HAP-1 (cell line): ENCODE data around the gene CES1.
A peak's percentile ranks its signal among the peaks of the same experiment; 100 is the strongest.
"Not testable (repeated sequence)": the region's sequence is repeated elsewhere in the genome, so short reads cannot be mapped to it uniquely, and the experiment has no call there.

Source experiments
- DNase-seq, 2 experiments: peaks; one replicate each; pipeline ENCODE4 v3.0.0-alpha.2; 2016 to 2020; ENCODE audit warnings: low spot score in 2 of 2
- H3K27me3 ChIP-seq: fragments of 250-450 bp; sonication (Bioruptor Pico); 2 replicates; pipeline ENCODE4 v1.5.1; 2020; ENCODE audit warnings: low read depth, mild to moderate bottlenecking, moderate library complexity
- H3K36me3 ChIP-seq: fragments of 250-450 bp; sonication (Bioruptor Pico); replicated peaks from 2 replicates; pipeline ENCODE4 v1.5.1; 2020; ENCODE audit warnings: mild to moderate bottlenecking
- H3K4me1 ChIP-seq: fragments of 250-450 bp; sonication (Bioruptor Pico); 2 replicates; pipeline ENCODE4 v1.5.1; 2020; ENCODE audit warnings: mild to moderate bottlenecking
- H3K4me3 ChIP-seq: fragments of 250-450 bp; sonication (Bioruptor Pico); 2 replicates; pipeline ENCODE4 v1.5.1; 2020; ENCODE audit warnings: mild to moderate bottlenecking, moderate library complexity
- H3K9me3 ChIP-seq: fragments of 250-450 bp; sonication (Bioruptor Pico); 2 replicates; pipeline ENCODE4 v1.5.1; 2020; ENCODE audit warnings: mild to moderate bottlenecking, moderate library complexity
- in situ Hi-C: fragments of 300-500 bp; cut with MboI; formaldehyde crosslinking; loops from 3 replicates; pipeline ENCODE4 v1.14.3; 2020; ENCODE audit warnings: low sequenced_read_pairs, inconsistent platforms, mixed read lengths

CES1 gene

DNA sequence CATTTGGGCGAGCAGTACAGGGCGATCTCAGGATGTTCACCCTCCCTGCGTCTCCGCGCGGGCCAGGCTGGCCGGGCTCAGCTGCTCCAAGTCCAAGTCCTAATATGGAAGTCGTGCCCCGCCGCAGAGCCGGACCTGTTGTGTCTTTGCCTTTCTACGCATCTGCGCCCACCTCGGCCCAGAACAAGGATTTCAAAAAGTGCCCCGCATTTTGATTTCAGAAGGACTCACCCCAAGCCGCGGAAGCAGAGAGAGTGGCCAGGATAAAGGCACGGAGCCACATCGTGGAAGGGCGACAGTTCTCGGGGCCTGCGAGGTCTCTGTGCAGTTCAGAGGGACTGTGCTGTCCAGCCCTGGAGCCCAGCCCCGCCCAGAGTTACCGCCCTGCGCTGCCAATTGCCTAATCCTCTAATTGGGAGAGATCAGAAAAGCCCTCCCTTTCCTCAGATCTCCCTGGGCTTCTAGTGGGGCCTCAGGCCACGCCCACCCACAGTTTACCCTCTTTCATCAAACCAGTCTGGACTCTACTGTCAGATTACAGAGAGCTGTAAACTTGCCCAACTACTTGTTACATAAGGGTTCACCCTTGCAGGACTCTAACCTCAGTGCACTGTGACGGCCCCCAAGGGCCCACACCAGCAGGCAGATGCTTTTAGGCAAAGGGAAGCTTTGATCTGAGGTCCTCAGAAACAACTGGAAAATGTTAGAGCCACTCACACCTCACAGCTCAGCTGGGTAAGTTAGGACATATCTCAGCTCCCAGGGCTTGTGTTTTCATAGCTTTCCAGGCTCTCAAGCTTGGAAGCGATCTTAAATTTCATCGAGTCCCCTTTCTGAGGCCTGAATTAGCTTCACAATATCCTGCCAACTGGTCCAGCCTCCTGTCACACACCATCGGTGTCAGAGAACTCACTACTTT, at the start of gene CES1:
Gene CES1 (minus strand): TSS at position 324 of the 919 bp plus-strand sequence. CDS start 41 bp downstream, at position 283.
- H3K36me3 ChIP-seq: no peaks in the 10 kb centered on the region
- no peaks in the 10 kb centered on the region for H3K9me3 ChIP-seq
- no peaks in the 10 kb centered on the region for H3K27me3 ChIP-seq
- DNase-seq: peak in 1 of 2 experiments; percentile 43
- in situ Hi-C loops: no loop called here
- no peaks in the 10 kb centered on the region for H3K4me1 ChIP-seq
- H3K4me3 ChIP-seq: no peak within 1 kb of the TSS

DNA sequence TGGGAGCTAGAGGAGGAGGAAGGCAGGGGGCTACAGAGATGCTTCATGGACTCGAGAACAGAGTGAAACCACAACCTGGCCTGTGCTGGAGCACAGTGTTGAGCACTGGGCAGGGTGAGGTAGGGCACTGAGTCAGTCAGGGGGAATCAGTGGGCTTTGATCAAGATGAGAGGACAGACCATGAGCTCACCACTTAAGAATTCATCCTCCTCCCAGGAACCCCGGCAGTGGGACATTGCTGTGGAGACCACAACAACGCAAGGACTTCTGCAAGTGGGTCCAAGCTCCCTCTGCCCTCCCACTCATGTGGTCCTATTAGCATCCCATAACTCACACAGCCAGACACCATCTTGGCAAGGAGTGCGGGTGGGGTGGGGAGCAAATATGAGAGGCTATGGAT, 44.0 kb upstream of the CES1 start:
- no peak for DNase-seq
- Histone ChIP-seq H3K27me3 (no peaks in the 10 kb centered on the region), H3K4me3 (no peak overlapping the region), H3K4me1 (no peaks in the 10 kb centered on the region), H3K9me3 (no peaks in the 10 kb centered on the region), H3K36me3 (no peaks in the 10 kb centered on the region)
- in situ Hi-C loops: no loop called here

DNA sequence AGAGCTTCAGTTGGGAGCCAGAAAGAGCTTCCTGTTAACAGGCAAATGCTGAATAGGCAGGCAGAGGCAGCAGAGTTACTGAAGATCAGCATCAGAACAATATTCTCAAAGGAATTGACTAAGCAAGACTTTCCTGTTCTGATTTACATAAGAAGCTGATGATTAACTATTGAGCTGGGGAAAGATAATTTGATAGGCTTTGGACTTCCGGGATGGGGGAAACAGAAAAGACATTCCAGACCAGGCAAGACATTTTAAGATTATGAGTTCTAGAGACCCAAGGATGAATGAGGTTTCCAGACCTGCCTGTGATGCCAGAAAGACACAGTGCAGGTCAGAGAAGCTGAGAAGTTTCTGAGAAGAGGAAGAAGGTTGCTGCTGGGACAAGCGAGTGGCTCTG, 42.4 kb upstream of the CES1 start, which contains the start of gene CES5A:
Gene CES5A (minus strand): TSS at position 101 of the 400 bp plus-strand sequence. CDS start 152 bp downstream, outside the sequence.
- no peaks in the 10 kb centered on the region for H3K27me3 ChIP-seq
- no peaks in the 10 kb centered on the region for H3K9me3 ChIP-seq
- H3K36me3 ChIP-seq: no peaks in the 10 kb centered on the region
- no peak within 1 kb of the TSS for H3K4me3 ChIP-seq
- in situ Hi-C loops: no loop called here
- no peaks in the 10 kb centered on the region for H3K4me1 ChIP-seq
- DNase-seq: no peak

DNA sequence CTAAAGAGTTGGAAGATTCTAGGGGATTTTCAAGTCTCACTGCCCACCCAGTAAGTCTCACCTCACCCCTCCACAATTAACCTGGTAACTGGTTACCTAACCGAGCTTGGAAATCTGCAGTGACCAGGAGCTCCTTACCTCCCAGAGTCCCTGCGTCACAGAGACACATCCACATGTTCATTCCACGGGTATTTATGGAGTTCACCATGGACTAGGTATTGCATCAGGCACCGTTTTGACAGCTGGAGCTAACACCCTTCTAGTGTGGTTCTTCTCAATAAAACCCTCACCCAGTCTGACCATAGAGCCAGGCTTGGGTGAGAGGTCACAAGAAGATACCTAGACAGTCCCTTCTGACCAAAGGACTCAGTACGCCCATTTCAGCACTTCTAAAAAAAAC, 40.2 kb upstream of the CES1 start:
- Histone ChIP-seq H3K9me3 (no peaks in the 10 kb centered on the region), H3K27me3 (no peaks in the 10 kb centered on the region), H3K4me1 (no peaks in the 10 kb centered on the region), H3K4me3 (no peak overlapping the region), H3K36me3 (no peaks in the 10 kb centered on the region)
- no peak for DNase-seq
- in situ Hi-C loops: no loop called here

DNA sequence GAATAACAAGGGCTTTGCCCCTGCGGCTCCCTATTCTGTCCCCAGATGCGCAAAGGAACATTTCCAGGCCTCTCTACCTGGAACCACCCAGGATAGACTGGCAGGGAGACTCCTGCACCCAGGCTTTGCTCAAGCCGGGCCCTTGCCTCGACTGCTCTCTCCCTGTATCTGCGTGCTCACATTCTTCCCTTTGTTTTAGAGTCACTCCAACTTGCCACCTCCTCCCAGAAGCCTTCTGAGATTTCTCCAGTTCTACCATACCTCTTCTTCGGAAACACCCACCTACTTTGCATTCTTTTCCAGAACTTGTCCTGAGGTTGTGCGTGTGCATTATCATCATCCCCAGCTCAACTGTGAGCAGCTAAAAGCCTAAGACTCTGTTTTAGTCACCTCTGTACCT, 39.2 kb upstream of the CES1 start:
- DNase-seq: no peak
- Histone ChIP-seq H3K9me3 (no peaks in the 10 kb centered on the region), H3K27me3 (no peaks in the 10 kb centered on the region), H3K4me3 (no peak overlapping the region), H3K36me3 (no peaks in the 10 kb centered on the region), H3K4me1 (no peaks in the 10 kb centered on the region)
- in situ Hi-C loops: no loop called here

DNA sequence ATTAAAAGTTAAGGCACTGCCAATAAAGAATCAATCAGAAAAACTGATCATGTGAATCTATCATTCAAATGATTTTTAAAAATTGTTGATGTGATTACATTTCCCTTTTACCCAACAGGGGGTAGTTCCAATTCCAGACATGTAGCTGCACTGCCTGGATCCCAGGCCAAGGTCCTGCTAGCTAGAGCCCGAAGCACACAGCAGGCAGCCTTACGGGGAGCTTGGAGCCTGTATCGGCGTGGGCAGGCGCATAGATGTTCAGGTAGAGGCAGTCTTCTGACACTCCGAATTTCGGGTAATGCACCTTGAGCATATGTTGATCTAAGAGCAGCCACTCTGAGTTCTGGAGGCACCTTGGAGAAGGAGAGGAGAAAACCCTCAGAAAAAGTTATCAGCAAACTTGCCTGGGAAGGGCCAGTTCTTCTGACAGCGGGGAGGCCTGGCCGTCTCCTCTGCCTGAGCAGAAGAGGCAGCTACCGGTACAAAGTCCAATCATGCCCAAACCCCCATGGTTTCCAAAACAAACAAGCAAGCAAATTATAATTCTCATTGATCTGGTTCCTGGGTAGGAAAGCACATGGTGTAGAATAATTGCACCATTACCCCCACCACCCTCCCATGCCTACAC, 38.6 kb upstream of the CES1 start:
- no peaks in the 10 kb centered on the region for H3K27me3 ChIP-seq
- H3K4me3 ChIP-seq: no peak overlapping the region
- H3K4me1 ChIP-seq: no peaks in the 10 kb centered on the region
- in situ Hi-C loops: no loop called here
- no peak for DNase-seq
- no peaks in the 10 kb centered on the region for H3K9me3 ChIP-seq
- no peaks in the 10 kb centered on the region for H3K36me3 ChIP-seq

DNA sequence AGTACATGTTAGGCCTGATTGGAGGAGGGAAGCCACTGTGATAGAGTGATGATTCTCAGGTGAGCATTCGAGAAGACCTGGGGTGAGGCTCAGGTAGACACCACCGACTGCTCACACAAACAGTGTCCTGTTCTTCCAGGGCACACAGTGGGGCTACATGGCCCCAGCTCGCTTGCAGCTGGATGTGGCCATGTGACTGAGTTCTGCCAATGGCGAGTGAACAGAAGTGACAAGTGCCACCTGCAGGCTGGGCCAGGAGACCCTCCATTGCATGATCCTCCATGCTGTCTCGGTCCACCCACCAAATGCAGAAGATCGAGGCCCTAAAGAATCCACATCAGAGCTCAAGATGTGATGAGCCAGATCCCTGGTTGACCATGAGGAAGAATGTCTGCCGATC, 36.1 kb upstream of the CES1 start:
- Histone ChIP-seq H3K9me3 (no peaks in the 10 kb centered on the region), H3K27me3 (no peaks in the 10 kb centered on the region), H3K36me3 (no peaks in the 10 kb centered on the region), H3K4me3 (no peak overlapping the region), H3K4me1 (no peaks in the 10 kb centered on the region)
- DNase-seq: no peak
- in situ Hi-C loops: no loop called here

DNA sequence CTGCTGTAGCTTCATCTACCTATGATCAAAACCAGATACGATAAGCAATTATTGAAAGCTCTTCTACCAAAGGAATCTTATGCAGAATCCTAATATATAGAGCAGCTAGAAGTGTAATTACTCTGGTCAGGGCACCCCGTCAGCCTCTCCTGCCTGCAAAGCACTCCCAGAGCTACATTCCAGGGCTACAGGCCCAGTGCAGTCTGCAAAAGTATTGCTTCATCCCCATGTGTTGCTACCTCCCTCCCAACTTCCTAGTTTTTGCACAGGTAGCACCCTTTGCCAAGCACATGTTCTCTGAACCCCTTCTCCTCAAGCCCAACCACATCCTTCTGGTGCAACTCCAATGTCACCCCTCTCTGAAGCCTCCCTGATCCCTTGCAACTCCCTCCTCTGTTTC, 35.2 kb upstream of the CES1 start:
- no peak for DNase-seq
- Histone ChIP-seq H3K36me3 (no peaks in the 10 kb centered on the region), H3K4me3 (no peak overlapping the region), H3K4me1 (no peaks in the 10 kb centered on the region), H3K27me3 (no peaks in the 10 kb centered on the region), H3K9me3 (no peaks in the 10 kb centered on the region)
- in situ Hi-C loops: no loop called here

DNA sequence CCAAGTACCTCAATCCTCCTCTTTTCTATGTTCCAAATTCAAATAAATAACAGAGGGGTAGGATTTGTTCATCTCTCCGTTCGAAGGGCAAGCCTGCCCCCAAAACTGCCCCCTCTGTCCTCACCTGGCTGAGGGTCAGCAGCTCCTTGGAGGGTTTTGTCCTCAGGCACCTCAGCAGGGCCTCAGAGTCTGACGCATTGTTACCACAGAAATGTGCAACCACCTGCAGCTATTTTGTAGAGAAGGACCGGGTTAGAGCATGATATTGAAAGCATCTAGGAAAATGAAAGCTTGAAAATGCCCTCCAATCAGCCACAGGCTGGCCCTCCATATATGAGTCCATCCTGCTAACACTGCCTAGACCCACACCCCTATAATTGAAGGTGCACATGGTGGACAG, 28.4 kb upstream of the CES1 start:
- no peaks in the 10 kb centered on the region for H3K36me3 ChIP-seq
- no peaks in the 10 kb centered on the region for H3K27me3 ChIP-seq
- in situ Hi-C loops: no loop called here
- no peak for DNase-seq
- H3K4me3 ChIP-seq: no peak overlapping the region
- no peaks in the 10 kb centered on the region for H3K9me3 ChIP-seq
- H3K4me1 ChIP-seq: no peaks in the 10 kb centered on the region

DNA sequence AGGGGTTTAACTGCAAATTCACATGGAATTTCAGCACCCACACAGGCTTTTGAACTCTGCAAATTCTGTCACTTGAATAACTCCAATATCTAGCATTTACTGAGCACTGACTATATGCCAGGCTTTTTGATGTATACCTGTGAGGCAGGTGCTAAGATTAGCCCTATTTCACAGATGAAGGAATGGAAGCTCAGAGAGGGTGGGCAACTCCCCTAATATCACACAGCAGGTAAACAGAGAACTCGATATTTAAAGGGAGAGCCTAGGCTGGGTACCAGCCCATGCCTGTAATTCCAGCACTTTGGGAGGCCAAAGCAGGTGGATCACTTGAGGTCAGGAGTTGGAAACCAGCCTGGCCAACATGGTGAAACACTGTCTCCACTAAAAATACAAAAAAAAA, 24.8 kb upstream of the CES1 start:
- H3K27me3 ChIP-seq, H3K9me3 ChIP-seq, H3K36me3 ChIP-seq, DNase-seq, in situ Hi-C loops, H3K4me1 ChIP-seq, H3K4me3 ChIP-seq: not testable (repeated sequence)

DNA sequence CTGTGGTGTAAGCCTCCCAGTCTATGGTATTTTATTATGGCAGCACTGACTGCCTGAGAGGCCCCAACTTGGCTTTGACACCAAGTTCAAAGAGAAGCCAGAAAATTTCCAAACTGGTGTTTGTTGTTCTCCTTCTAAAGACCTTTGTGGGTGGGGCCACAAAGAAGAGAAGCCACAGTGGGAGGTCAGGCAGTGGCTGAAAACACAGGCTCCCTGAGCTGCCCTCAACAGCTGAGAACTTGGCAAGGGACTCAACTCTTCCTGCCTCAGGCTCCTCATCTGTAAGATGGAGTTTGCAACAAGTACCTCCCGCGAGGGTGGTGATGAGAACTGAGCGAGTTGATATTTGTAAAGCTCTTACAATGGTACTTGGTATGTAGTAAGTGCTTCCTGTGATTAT, 24.1 kb upstream of the CES1 start:
- no peaks in the 10 kb centered on the region for H3K27me3 ChIP-seq
- no peaks in the 10 kb centered on the region for H3K36me3 ChIP-seq
- no peak overlapping the region for H3K4me3 ChIP-seq
- no peaks in the 10 kb centered on the region for H3K4me1 ChIP-seq
- DNase-seq: no peak
- no peaks in the 10 kb centered on the region for H3K9me3 ChIP-seq
- in situ Hi-C loops: no loop called here

DNA sequence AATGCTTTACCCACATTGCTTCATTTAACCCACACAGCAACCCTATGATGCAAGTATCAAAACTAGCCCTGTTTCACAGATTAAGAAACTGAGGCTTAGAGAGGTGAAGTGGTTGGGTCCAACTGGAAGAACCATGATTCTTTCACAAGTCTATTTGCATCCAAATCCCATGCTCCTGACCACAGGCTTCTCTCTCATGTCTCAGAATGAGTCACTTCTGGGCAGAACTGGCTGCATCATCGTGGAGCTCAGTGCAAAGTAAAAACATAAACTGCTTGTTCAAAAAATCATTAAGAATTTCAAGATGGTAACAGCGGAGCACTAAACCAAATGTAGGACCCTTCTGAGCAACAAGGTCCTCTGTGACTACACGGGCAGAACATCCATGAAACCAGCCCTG, 20.2 kb upstream of the CES1 start:
- in situ Hi-C loops: no loop called here
- Histone ChIP-seq H3K36me3 (no peaks in the 10 kb centered on the region), H3K4me3 (no peak overlapping the region), H3K9me3 (no peaks in the 10 kb centered on the region), H3K27me3 (peaks cover 10% of the 10 kb centered on the region), H3K4me1 (no peaks in the 10 kb centered on the region)
- no peak for DNase-seq

DNA sequence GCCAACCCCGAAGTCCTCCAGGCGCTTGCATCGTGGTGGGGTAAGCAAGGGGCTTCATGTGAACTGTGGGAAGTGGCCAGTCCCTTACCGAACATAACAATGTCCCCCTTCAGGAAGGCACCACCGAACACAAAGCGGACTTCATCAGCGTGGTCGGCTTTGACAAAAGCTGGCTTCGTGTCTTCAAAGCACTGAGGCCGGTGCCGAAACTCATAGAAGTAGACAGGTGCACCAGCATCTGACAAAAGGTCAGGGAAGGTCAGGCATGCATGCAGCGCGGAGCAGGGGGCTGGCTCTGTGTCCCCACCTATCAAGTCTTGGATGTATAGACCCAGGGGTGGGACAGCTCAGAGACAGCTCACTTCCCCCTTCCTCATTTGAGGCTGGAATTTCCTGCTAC, 16.6 kb upstream of the CES1 start:
- H3K4me3 ChIP-seq: no peak overlapping the region
- H3K36me3 ChIP-seq: no peaks in the 10 kb centered on the region
- H3K27me3 ChIP-seq: peaks cover 21% of the 10 kb centered on the region
- in situ Hi-C loops: loop anchor here (10.0 kb wide), 1 partner anchor 385 kb away; no protein-coding TSS in a partner anchor
- H3K9me3 ChIP-seq: no peaks in the 10 kb centered on the region
- H3K4me1 ChIP-seq: no peaks in the 10 kb centered on the region
- no peak for DNase-seq

DNA sequence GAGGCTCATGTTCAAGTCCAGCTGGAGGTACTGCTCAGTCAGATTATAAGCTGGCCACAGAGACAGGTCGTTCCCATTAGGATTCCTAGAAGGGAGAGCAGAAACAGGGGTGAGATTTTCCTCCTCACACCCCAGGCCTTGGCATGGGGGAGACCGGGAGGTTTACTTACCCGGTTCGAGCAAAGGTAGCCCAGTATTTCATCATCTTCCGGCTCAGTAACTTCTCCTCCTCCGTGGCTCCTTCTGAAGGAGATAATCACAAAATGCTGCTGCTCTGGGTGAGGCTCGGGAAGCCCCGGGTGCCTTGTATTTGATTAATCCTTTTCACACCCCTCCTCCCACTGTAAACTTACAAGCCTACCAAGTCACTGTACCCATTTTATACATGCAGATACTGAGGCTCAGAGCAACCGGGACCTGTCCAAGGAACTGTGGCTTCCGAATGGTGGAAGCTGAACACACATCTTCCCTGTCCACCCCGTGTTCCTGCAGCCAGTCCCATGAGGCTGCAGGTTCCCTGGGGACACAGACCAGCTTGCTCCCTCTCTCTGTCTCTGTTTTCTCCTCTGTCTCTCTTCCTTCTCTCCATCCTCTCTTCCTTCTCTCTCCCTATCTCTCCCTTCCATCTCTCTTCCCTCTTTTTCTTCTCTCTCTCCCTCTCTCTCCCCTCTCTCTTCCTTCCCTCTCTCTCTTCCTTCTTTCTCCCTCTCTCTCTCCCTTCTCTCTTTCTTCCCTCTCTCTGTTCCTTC, 13.9 kb upstream of the CES1 start:
- no peak overlapping the region for H3K4me3 ChIP-seq
- H3K36me3 ChIP-seq: no peaks in the 10 kb centered on the region
- H3K27me3 ChIP-seq: peaks cover 21% of the 10 kb centered on the region
- no peaks in the 10 kb centered on the region for H3K9me3 ChIP-seq
- H3K4me1 ChIP-seq: no peaks in the 10 kb centered on the region
- DNase-seq: no peak
- in situ Hi-C loops: loop anchor here (10.0 kb wide), 1 partner anchor 382 kb away; no protein-coding TSS in a partner anchor
